Left hindlimb (tissue), 1 donor: ENCODE measurements around the gene PSMB10.
"Not testable (repeated sequence)": the region's sequence is repeated elsewhere in the genome, so short reads cannot be mapped to it uniquely, and the experiment has no call there.

Experiments used
- DNase-seq: peaks from one replicate; pipeline ENCODE4 v3.0.0-alpha.2; 2018

Gene PSMB10

DNA sequence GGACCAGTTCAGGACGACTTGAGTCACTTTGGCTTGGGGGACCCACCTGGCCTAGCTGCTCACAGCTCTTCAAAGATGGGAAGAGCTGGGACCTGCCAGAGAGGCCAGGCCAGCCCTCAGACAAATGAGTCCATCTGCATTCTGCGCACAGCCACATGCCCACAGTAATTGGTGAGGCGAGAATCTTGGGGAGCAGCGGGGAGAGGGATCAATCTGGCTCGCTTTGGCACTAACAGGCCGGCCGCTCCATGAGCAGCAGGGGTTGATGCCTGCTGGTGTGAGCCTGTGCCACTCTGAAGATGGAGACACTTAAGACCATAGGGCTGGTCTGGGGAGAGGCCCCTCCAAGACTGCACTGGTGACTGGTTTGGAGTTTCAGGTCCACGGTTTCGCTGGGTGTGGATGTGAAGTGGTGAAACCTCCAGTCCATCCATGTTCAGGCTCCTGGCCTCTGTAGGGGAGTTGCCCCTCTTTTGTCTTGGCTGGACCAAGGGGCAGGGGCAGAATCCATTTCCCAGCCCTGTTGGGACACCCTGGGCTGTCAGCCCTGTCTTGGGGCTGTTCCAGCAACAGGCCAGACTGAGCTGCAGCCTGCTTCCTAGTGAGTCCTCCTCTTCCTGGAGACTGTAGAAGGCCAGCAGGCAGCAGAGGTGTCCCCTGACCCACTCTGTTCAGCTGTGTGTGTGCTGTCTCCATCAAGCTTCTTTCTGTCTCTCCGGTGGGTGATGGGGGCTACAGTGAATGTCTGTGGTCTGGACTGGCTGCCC lies 12.3 kb downstream of the PSMB10 start:
- DNase-seq: no peak

DNA sequence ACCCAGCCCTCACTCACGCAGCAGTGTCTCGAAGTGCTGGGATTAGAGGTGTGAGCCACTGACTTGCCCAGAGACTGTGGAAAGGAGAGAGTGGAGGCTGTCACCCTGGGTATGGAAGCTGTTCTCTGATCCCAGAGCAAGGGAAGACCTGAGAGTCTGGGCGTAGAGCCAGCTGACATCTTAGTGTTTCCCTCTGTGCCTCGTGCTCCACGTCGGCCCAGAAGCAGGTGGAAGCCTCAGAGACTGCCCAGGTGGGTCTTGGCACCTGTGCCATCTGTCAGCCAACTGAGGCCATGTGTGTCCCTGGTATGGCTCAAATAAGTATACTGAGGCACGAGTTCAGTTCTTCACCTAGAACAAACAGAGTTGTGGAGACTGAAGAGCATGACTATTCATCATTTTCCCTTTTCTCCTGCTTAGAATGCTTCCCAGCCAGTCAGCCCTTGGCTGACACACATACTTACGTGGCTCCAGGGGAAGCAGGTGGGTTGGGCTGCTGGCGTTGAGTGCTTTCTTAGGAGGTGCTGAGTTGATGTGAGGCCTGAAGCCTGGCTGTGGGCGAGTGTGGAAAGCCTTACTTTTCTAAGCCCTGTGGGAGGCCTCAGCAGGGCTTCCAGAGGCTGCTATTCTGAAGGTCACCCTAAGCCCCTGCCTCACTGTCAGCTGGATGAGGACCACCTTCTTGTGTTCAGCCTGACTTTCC lies 13.1 kb downstream of the PSMB10 start:
- no peak for DNase-seq

DNA sequence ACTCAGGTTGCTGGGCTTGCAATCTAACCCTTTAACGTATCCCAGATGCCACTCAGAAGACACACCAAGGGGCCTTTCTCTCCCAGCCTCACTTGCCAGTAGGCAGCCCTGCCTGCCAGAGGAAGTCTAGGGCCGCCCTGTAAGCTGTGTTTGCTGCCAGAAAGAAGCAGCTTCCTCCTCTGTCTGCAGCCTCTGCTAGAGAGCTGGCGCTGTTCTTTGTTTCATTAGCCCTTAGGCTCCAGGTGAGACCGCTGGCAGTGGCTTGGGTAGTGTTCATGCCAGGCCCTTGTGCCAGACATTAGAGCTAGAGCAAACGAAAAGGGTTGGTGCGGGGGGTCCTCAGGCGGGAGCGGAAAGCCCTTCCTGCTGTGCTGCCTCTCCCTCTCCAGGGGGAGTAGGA lies 13.9 kb downstream of the PSMB10 start:
- DNase-seq: no peak

DNA sequence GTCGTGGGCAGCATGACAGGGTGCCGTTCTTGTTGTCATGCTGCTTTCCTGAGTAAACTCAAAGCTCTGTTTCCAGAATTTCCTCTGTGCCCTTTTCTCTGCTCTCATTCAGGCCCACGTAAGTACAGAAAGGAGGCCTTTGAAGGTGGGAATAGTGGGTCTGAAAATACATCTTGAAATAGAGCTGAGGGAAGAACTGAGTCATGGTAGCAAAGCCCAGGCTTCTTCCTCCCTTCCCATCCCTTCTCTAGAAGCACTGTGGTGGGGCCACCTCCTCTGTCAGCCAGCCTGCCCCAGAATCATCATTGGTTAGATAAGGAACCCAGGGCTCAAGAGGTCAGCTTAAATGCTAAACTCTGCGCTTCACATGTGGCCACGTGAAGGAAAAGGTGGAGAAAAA lies 14.4 kb downstream of the PSMB10 start:
- no peak for DNase-seq

DNA sequence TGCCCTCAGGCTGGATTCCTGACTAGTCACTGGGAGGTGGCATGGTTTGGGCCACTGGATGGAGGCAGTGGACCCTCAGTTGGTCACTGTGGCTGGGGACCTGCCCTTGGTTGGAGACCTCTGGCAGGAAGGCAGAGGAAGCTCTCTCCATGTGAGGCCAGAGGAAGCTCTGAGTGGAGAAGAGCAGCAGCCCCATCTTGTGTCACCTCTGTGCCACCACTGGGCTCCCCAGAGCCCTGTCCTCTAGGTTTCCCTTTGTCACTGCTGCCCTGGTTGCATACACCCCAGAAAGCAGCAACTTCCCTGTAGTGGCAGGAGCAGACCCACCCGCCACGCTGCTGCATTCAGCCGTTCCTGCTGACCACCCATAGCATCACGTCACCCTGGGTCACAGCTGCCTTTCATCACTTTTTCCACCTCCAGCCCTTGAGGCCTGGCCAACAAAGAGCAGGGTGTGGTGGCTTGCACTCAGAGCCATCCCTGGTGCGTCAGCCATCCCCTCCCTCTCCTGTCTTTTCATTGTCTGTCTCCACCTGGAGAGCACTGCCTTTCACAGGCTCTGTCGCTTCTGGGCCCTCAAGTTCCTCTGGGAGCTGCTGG lies 16.9 kb downstream of the PSMB10 start:
- no peak for DNase-seq

DNA sequence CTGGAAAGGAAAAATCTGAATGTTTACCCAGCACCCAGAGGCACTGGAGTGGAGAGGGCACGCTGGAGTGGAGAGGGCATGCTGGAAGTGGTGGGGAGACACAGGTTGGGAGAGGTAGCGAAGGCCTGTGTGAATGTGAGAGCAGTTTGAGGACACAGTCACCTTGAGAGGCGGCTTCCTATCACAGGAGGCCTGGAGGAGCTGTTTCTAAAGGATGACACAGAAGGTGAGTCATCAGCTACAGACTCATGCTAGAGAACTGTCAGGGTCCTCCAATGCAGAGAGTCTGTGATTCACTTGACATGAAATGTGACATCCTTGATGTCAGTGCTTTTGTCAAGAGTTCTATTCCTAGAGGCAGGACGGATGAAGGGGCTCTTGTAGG lies 18.8 kb downstream of the PSMB10 start:
- DNase-seq: no peak

DNA sequence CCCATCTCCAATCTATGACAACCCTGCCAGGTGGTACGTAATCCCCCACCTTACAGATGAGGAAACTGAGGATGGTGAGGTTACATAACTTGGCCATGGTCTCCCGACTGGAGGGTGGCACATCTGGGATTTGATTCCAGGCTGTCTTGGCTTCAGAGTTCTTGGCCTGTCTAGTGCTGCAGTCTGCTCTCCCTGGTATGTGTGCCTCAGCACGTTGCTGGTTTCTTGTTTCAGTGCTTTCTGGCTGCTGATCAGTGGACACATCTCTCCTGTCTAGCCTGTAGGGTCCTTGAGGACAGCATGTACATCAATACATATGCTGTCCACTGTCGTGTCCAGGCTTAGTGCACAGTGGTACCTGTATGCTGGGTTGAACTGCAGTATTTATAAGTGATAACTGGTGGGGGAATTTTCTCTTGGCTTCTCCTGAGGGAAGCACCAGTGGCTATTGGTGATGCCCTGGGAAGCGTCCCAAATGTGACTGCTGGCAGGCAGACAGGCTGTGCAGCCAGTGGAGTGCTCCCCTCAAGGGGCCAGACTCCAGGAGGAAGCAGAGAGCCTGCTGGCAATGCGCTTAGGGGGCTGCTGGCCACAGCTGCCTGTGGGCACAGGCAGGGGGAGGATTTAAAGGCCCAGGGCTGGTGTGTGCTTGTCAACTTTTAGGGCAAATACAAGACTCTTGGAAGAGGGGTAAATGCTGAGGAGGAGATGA lies 19.4 kb downstream of the PSMB10 start:
- no peak for DNase-seq

DNA sequence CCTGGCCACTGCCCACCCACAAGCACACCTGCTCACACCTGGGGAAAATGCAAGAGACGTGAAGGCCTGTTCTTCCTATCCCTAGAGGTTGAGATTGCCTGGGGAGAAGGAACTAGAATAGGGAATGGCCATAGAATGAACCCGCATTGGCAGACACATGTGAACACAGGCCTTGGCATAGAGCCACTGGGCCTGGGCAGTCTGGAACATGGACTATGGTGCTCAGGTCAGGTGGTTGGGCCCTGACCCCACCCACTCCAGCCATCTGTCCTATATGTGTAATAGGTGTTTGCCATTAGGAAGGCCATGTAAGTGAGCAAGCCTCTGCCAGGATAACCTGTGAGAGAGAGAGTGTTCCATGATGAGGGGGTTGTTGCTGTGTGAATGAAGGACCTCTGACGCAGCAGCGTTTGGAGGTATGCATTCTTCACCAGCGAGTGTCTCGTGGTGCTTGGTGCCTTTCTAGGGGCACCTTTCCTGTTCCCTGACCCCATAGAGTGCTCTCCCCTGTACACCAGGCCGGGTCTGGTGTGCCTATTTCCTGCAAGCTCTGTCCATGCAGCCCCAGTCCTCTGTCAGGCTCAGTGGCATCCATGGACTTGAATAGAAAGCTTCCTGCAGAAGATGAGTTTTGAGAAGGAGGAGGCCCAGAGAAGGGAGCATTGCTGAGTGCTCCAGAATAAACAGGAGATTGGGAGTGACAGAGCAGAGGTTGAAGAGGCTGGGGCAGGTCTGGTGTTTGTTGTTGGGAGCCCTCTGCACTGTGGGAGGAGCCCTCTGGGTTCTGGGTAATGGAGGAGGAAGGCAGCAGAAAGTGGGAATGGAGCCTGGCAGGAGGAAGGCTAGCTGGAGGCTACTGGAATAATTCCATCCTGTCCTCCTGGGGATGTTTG lies 20.6 kb downstream of the PSMB10 start:
- DNase-seq: no peak

DNA sequence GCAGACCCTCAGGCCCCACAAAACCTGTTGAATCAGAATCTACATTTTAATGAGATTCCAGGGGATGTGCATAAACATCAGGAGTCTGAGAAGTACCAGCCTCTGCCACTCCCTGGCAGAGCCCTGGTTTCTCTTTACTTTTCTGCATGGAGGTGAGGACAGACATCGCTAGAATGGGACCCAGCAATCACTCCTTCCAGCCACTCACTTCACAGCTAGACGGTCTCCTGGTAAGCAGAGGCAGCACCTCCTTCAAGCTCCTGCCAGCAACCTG lies 21.2 kb downstream of the PSMB10 start:
- not testable (repeated sequence) for DNase-seq

DNA sequence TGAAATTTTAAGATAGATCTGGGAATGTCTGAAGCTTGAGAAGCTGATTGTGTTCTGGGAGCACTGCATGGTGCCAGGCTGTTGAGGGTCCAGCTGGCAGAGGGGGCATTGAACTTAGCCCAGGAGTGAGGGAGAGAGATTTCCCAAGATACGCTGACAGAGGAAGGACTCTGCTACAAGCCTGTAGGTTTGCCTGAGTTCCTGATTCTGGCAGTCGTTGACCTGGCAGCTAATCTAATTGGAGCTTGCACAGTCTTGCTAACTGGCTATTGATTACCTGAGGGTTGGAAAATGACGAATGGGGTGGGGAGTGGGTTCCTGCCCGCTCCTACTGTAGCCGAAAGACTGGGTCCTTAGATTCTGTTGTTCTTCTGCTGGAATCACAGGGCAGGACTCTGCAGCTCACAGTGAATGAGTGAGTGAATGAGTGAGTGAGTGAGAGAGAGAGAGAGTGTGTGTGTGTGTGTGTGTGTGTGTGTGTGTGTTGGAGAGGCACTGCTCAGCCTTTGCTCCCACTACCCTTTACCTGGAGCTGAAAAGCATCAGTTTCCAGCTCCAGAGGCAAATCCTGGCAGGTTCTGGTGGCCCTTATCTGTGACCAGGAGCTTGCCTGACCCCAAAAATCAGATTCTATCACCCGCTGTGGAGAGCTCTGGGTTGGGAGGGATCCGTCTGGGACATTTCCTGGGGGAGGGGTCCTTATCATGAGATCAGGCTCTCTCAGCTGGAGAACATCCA lies 21.7 kb downstream of the PSMB10 start:
- no peak for DNase-seq

DNA sequence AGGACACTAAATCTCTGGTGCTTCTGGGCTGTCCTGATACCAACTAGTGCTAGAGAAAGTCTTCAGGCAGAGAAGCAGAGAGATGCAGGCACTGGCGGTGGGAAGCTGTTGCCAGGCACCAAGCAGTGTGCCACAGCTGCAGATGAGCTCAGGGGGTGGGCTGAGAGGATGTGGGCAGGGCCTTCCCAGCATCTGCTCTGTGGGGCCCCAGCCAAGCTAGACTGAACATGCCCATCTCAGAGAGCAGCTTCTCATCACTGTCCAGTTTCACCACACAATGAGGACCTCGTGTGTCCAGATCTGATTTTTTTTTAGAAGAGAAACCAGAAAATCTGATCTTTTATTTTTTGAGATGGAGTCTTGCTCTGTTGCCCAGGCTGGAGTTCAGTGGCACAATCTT lies 26.5 kb downstream of the PSMB10 start:
- DNase-seq: no peak

DNA sequence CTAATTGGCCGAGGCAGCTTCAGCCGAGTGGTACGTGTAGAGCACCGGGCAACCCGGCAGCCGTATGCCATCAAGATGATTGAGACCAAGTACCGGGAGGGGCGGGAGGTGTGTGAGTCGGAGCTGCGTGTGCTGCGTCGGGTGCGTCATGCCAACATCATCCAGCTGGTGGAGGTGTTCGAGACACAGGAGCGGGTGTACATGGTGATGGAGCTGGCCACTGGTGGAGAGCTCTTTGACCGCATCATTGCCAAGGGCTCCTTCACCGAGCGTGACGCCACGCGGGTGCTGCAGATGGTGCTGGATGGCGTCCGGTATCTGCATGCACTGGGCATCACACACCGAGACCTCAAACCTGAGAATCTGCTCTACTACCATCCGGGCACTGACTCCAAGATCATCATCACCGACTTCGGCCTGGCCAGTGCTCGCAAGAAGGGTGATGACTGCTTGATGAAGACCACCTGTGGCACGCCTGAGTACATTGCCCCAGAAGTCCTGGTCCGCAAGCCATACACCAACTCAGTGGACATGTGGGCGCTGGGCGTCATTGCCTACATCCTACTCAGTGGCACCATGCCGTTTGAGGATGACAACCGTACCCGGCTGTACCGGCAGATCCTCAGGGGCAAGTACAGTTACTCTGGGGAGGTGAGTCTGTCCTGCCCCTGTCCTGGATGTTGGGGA lies 27.5 kb downstream of the PSMB10 start:
- DNase-seq: no peak

DNA sequence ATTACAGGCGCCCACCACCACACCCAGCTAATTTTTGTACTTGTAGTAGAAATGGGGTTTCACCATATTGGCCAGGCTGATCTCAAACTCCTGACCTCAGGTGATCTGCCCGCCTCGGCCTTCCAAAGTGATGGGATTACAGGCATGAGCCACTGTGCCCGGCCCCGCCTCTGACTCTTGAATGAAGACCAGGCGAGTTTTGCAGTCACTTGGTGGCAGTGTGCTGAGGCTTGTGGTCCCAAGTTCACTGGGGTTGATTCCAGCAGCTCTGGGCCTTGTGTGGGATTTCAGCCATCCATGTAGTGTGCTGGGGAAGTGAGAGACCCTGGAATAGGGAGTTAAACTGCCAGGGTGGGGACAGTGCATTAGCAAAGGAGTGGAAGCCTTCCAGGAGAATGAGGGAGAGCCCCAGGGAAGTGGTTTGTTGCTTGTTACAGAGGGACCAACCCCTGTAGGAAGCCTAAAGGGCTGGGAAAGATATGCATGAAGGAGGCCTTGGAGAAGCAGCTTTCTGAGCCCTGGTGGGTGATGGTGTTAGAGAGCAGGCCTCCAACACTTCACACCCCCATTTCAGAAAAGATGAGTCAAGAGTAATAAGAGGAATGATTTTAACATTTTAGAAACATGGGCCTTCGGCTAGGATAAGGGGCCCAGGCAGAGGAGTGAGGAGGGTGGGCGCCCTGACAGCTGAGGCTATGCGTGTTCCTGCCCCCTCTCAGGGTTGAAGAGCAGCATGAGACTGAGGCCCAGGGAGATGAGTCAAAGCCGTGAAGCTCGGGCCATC lies 29.1 kb downstream of the PSMB10 start:
- no peak for DNase-seq

DNA sequence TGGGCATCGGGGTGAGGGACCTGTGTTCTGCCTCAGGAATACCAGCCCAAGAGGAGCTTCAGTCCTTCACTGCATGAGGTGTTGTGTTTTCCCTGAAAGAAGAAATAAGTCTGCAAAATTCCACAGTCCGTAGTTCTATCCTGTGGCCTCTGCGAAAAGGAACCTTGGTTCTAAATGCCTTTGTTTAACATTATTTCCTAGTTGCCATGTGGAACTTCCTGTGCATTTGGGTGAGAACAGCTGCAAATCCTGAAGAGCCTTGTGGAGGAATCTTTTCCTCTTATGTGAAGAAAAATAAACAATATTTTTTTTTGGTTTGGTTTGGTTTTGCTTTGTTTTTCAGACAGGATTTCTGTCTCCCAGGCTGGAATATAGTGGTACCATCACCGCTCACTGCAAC lies 33.8 kb downstream of the PSMB10 start:
- DNase-seq: no peak

DNA sequence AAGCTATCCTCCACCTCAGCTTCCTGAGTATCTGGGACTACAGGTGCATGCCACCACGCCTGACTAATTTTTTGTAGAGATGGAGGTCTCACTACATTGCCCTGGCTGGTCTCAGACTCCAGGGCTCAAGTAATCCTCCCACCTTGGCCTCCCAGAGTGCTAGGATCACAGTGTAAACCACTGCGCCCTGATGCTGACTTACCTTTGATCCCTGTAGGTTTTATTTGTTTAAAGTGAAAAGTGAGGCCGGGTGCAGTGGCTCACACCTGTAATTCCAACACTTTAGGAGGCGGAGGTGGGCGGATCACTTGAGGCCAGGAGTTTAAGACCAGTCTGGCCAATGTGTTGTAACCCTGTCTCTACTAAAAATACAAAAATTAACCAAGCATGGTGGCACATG lies 34.9 kb downstream of the PSMB10 start:
- no peak for DNase-seq

DNA sequence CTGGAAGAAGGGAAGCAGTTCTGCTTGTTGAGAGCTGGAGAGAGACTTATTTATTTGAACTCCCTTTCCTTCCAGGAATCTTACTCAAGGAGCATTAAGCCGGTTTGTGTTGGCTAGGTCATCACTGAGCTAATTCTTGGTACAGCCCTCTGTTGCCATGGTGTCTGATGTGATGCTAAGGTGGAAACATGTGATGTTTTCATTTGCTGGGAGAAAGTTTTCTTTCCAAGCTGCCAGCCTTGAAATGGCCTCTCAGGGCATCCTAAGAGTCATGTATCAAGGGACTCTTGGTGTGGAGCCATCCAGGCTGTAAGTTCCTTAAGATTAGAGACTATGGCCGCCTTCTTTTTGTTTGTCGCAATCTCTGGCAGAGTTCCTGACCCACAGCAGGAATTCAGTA lies 39.4 kb downstream of the PSMB10 start:
- peak; percentile 62 for DNase-seq

DNA sequence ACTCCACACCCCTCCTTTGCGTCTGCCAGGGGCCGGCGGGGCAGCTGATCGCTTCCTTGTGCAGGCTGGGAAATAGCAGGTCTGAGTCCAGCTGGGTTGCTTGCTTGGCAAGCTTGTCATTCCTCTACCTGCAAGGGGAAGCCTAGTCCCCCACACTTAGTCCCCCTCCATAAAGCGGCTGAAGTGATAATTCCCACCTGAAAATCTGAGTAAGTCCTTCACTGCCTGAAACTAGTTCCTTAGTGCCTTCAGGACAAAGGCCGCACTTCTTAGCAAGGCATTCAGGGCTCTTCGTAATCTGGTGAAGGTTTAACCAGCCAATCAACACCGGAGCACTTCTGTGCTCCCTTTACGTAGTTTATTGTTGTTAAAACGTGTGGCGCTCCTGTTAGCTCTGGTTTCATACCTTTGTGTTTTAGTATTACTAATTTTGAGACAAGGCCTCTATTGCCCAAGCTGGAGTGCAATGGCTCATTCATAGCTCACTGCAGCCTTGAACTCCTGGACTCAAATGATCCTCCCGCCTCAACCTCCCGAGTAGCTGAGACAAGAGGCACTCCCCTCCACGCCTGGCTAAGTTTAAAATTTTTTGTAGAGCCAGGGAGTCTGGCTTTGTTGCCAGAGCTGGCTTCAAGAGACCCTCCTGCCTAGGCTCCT lies 42.8 kb downstream of the PSMB10 start:
- no peak for DNase-seq

DNA sequence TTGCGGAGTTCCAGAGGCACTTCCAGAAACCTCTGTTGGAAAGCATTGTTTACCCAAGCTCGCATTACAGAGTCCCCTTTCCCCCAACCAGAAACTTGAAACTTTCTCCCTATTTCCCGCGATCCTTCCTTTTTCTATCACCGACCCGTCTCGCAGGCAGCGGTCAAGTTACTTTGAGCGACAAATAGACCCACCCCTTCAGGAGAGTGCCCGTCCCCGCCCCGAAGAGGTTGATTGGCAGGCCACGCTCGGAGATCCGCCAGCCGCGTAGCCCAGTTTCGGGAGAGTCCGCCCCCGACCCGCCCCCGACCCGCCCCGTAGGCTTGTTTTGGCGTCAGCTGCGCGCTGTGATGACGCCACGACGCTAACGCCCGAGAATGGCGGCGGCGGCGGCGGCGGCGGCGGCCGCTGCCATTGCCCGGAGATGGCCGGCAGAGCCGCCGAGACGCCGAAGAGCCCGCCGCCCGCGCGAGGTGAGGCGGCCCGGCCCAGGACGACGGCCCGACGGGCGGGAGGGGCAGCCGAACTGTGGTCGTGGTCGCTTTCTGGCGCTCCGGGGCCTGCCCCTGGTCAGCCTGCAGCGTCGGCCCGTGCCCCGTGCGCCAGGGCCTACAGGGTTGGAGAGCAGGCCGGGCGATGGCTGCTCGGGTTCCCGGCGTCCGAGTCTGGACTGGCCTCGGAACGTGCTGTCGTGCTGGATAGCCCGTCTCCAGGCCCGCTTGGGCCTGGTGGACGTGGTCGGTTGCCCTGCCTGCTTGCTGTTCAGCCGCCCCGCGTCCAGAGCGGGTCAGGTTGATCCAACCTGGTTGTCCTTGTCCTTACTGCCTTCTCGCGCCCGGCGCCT lies 43.5 kb downstream of the PSMB10 start, which contains the start of gene PSKH1:
Gene PSKH1, plus strand, starts transcription at position 356 of the 844 bp plus-strand sequence. CDS start 15,496 bp downstream, outside the sequence.
- peak; percentile 99 for DNase-seq

DNA sequence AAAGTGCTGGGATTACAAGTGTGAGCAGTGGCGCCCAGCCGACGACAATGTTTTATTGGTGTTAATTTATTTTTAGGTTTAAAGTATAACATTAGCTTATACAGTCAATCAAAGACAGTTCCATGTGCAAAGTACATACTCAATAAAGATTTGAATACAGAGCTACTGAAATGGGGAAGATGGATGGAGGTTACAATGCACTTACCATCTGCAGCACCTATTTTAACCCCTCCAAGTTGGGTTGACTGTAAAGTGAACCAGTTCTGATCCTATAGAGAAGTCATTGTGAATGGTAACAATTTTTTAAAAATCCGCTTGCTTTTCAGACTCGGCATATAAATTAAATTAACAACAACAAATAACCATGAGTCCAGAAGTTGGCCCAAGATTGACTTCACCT lies 44.3 kb downstream of the PSMB10 start:
- DNase-seq: no peak
